ENCODE measurements around the gene RNF14. TPM values are rescaled to one million over a fixed set of nuclear protein-coding genes. Genes with fewer than 3 reads are reported as not detected.

Gene RNF14
- total and polyA plus RNA-seq, 9 of the 15 experiments (the other 6 are each of a cell fraction or from before 2014, with no cell fraction given), result 36.3 to 140 (median 75.1) TPM

DNA sequence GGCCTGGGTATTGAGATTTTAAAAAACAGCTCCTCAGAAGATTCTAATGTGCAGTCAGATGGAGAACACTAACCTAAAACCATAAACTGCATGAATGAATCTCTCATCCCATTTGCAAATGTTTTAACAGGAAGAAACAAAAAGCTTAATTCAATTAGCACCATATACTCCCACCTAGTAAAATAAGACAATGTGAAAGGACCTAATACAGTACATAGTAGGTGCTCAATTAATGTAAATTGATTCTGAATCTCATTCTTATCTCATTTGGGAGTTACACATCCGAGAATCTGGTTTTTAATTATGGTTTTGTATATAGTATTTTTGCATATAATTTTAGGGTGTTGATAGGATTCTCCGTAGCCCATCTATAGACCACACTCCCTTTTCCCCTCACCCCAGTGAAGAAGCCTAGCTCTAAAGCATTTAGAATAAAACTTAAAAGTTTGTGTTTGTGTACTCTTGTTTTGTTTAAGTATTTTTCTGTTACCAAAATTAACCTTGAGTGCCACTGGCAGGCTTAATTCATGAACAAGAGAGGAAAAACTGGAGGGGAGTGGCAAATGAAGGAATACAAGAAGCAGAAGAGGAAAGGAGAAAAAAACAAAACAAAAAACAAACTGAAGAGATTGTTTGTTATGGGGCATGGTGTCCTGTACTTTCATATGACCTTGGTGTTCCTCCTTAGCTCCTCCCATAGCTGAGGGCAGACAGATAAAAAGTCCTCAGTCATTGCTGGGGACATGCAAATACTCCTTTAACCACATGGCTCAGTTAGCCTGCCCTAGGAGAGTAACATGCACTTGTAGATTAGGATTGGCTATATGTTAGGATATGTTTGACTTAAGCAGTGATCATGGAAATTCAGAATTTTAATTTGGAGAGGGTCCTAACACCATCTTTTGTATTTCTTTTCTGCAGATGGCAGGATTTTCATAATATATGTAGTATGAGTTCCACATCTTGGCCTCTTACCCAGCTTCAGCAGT lies 1.2 kb downstream of the RNF14 start (continued):
- TF ChIP-seq, protein P1, sequence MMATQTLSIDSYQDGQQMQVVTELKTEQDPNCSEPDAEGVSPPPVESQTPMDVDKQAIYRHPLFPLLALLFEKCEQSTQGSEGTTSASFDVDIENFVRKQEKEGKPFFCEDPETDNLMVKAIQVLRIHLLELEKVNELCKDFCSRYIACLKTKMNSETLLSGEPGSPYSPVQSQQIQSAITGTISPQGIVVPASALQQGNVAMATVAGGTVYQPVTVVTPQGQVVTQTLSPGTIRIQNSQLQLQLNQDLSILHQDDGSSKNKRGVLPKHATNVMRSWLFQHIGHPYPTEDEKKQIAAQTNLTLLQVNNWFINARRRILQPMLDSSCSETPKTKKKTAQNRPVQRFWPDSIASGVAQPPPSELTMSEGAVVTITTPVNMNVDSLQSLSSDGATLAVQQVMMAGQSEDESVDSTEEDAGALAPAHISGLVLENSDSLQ (IDR thresholded peaks at IDR 0.05), result peak; percentile 50; the same call in 1 of the 2 replicates
- TF ChIP-seq WHSC1 (IDR thresholded peaks at IDR 0.05; ENCODE audit: low read length) (no peak), HDAC1 (IDR thresholded peaks at IDR 0.05) (peak in 1 of 2 experiments; percentile 55; a peak in 1 of 4 replicates), SAFB (IDR thresholded peaks at IDR 0.05; ENCODE audit: borderline replicate concordance, low read depth, low read length) (no peak), ILF3 (IDR thresholded peaks at IDR 0.05; ENCODE audit: borderline replicate concordance) (no peak), ZNF384 (IDR thresholded peaks at IDR 0.05; ENCODE audit: low read depth, low read length) (no peak), ETS2 (tag; IDR thresholded peaks at IDR 0.05; ENCODE audit: borderline replicate concordance, poor library complexity, severe bottlenecking) (no peak), HCFC1 (IDR thresholded peaks at IDR 0.05; ENCODE audit: low read depth, low read length) (no peak), CBX2 (IDR thresholded peaks at IDR 0.05; ENCODE audit: insufficient read depth, low read length, poor library complexity, severe bottlenecking) (no peak), ZBTB8A (IDR thresholded peaks at IDR 0.05; ENCODE audit: partially characterized antibody) (peak; percentile 21), MTF1 (CRISPR knock-in tag; IDR thresholded peaks at IDR 0.05; ENCODE audit: borderline replicate concordance) (no peak), JUNB (CRISPR knock-in tag; conservative IDR thresholded peaks at IDR 0.05) (no peak), POLR2AphosphoS2 (IDR thresholded peaks at IDR 0.05; ENCODE audit: low read length) (no peak), ZNF316 (IDR thresholded peaks at IDR 0.05) (peak; percentile 72), ETV5 (CRISPR knock-in tag; IDR thresholded peaks at IDR 0.05; ENCODE audit: low read depth) (no peak), SNIP1 (IDR thresholded peaks at IDR 0.05; ENCODE audit: low read depth) (no peak), STAT5A (IDR thresholded peaks at IDR 0.05; ENCODE audit: borderline replicate concordance, low read length) (no peak), JUND (IDR thresholded peaks at IDR 0.05; ENCODE audit: borderline replicate concordance, low read depth, low read length) (no peak), JUND (tag; IDR thresholded peaks at IDR 0.05; ENCODE audit: borderline replicate concordance, low read depth, low read length) (peak; percentile 54; the same call in 1 of the 3 replicates), TRIM24 (IDR thresholded peaks at IDR 0.05) (no peak)
- TF ChIP-seq, protein P2, sequence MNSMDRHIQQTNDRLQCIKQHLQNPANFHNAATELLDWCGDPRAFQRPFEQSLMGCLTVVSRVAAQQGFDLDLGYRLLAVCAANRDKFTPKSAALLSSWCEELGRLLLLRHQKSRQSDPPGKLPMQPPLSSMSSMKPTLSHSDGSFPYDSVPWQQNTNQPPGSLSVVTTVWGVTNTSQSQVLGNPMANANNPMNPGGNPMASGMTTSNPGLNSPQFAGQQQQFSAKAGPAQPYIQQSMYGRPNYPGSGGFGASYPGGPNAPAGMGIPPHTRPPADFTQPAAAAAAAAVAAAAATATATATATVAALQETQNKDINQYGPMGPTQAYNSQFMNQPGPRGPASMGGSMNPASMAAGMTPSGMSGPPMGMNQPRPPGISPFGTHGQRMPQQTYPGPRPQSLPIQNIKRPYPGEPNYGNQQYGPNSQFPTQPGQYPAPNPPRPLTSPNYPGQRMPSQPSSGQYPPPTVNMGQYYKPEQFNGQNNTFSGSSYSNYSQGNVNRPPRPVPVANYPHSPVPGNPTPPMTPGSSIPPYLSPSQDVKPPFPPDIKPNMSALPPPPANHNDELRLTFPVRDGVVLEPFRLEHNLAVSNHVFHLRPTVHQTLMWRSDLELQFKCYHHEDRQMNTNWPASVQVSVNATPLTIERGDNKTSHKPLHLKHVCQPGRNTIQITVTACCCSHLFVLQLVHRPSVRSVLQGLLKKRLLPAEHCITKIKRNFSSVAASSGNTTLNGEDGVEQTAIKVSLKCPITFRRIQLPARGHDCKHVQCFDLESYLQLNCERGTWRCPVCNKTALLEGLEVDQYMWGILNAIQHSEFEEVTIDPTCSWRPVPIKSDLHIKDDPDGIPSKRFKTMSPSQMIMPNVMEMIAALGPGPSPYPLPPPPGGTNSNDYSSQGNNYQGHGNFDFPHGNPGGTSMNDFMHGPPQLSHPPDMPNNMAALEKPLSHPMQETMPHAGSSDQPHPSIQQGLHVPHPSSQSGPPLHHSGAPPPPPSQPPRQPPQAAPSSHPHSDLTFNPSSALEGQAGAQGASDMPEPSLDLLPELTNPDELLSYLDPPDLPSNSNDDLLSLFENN (IDR thresholded peaks at IDR 0.05; ENCODE audit: low read depth in 2 of 2, low read length in 2 of 2), result no peak; a peak in 1 of 4 replicates
- TF ChIP-seq, protein P3, sequence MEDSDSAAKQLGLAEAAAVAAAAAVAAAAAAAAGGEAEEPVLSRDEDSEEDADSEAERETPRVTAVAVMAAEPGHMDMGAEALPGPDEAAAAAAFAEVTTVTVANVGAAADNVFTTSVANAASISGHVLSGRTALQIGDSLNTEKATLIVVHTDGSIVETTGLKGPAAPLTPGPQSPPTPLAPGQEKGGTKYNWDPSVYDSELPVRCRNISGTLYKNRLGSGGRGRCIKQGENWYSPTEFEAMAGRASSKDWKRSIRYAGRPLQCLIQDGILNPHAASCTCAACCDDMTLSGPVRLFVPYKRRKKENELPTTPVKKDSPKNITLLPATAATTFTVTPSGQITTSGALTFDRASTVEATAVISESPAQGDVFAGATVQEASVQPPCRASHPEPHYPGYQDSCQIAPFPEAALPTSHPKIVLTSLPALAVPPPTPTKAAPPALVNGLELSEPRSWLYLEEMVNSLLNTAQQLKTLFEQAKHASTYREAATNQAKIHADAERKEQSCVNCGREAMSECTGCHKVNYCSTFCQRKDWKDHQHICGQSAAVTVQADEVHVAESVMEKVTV (CRISPR knock-in tag; IDR thresholded peaks at IDR 0.05), result no peak

Measured in K562 (cell line).